IPS-20b (cell line): ENCODE data around the gene NUP93.

Source experiments
- H3K27ac ChIP-seq: one replicate; pipeline ENCODE4 v1.5.1; 2013; ENCODE audit warnings: low read length
- H3K27me3 ChIP-seq: 2 replicates; pipeline ENCODE4 v1.6.1; 2013; ENCODE audit warnings: mild to moderate bottlenecking, low read length, inconsistent platforms; ENCODE audit not compliant: insufficient read depth
- H3K36me3 ChIP-seq: 2 replicates; pipeline ENCODE4 v1.6.1; 2013; ENCODE audit warnings: low read depth, mild to moderate bottlenecking, inconsistent platforms, low read length, moderate library complexity; ENCODE audit not compliant: insufficient read depth
- H3K4me1 ChIP-seq: 2 replicates; pipeline ENCODE4 v1.6.1; 2013; ENCODE audit warnings: mild to moderate bottlenecking, control low read depth, inconsistent platforms, low read length, moderate library complexity; ENCODE audit not compliant: insufficient read depth
- H3K4me3 ChIP-seq: 2 replicates; pipeline ENCODE4 v1.5.1; 2013; ENCODE audit warnings: mild to moderate bottlenecking, low read length, inconsistent platforms
- H3K9ac ChIP-seq: 2 replicates; pipeline ENCODE4 v1.6.1; 2013; ENCODE audit warnings: low read depth, mild to moderate bottlenecking, inconsistent platforms, low read length, moderate library complexity
- H3K9me3 ChIP-seq: 2 replicates; pipeline ENCODE4 v1.6.1; 2013; ENCODE audit warnings: mild to moderate bottlenecking, low read depth, low read length, inconsistent platforms; ENCODE audit not compliant: insufficient read depth

The NUP93 gene

DNA sequence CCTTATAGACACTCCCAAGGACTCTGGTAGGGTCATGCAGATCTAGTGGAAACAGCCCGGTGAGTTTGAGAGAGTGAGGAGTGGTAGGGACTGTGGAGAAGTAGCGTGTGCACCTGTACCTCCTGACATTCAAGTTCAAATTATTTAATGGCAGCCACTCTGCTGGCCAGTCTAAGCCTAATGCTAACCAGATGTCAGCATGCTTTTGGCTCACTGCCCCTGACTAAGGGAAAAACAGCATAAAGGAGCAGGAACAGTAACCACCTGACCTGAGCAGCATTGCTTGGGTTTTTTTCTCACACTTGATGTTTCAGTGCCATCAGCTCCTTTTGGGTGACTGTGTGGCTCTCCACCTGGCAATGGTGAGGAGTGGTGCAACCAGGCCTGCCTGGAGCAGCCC, 111.3 kb downstream of the NUP93 start:
- Histone ChIP-seq H3K4me3 (no peak overlapping the region), H3K9ac (no peak overlapping the region), H3K27ac (no peak overlapping the region), H3K27me3 (no peaks in the 10 kb centered on the region), H3K9me3 (no peaks in the 10 kb centered on the region), H3K4me1 (no peaks in the 10 kb centered on the region), H3K36me3 (peaks cover 90% of the 10 kb centered on the region)

- Histone ChIP-seq H3K4me3 (no peak overlapping the region), H3K27me3 (no peaks in the 10 kb centered on the region), H3K9me3 (no peaks in the 10 kb centered on the region), H3K4me1 (no peaks in the 10 kb centered on the region), H3K9ac (no peak overlapping the region), H3K36me3 (peaks cover 86% of the 10 kb centered on the region), H3K27ac (no peak overlapping the region)
These were observed 111.7 kb downstream of the NUP93 start for GRCh38 chr16:56841659-56842058.

DNA sequence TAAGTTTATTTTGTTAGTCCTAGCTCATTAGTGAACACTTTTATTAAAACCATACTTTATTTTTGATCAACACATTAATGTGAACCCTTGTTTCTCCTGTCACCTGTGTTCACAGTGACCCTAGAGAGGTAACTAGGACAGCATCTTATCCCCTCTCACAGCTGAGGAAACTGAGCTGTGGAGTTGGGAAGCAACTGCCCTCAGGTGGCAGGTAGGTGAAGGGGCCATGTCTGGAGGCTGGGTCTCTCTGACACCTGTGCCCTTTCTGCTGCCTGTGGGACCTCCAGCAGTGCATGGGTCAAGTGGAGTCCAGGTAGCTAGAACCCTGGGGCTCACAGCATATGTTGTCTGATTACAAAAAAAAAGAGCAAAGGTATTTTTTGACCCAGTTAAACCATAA, 112.2 kb downstream of the NUP93 start:
- Histone ChIP-seq H3K9me3 (no peaks in the 10 kb centered on the region), H3K36me3 (peaks cover 81% of the 10 kb centered on the region), H3K27me3 (no peaks in the 10 kb centered on the region), H3K4me3 (no peak overlapping the region), H3K9ac (no peak overlapping the region), H3K27ac (no peak overlapping the region), H3K4me1 (no peaks in the 10 kb centered on the region)

GRCh38 chr16:56844056-56844455, 114.1 kb downstream of the NUP93 start:
- H3K9me3 ChIP-seq, result no peaks in the 10 kb centered on the region
- H3K4me1 ChIP-seq, result peaks cover 4% of the 10 kb centered on the region; the same call in 1 of the 2 replicates
- no peak overlapping the region for H3K9ac ChIP-seq
- H3K4me3 ChIP-seq, result no peak overlapping the region
- H3K36me3 ChIP-seq, result peaks cover 62% of the 10 kb centered on the region
- no peak overlapping the region for H3K27ac ChIP-seq
- no peaks in the 10 kb centered on the region for H3K27me3 ChIP-seq

- H3K4me3 ChIP-seq, result no peak overlapping the region
- H3K4me1 ChIP-seq, result peaks cover 17% of the 10 kb centered on the region; the same call in 1 of the 2 replicates
- H3K9ac ChIP-seq, result no peak overlapping the region
- no peaks in the 10 kb centered on the region for H3K9me3 ChIP-seq
- peaks cover 34% of the 10 kb centered on the region for H3K36me3 ChIP-seq
- no peak overlapping the region for H3K27ac ChIP-seq
- no peaks in the 10 kb centered on the region for H3K27me3 ChIP-seq
These were observed 117.4 kb downstream of the NUP93 start for GRCh38 chr16:56847173-56847910.

DNA sequence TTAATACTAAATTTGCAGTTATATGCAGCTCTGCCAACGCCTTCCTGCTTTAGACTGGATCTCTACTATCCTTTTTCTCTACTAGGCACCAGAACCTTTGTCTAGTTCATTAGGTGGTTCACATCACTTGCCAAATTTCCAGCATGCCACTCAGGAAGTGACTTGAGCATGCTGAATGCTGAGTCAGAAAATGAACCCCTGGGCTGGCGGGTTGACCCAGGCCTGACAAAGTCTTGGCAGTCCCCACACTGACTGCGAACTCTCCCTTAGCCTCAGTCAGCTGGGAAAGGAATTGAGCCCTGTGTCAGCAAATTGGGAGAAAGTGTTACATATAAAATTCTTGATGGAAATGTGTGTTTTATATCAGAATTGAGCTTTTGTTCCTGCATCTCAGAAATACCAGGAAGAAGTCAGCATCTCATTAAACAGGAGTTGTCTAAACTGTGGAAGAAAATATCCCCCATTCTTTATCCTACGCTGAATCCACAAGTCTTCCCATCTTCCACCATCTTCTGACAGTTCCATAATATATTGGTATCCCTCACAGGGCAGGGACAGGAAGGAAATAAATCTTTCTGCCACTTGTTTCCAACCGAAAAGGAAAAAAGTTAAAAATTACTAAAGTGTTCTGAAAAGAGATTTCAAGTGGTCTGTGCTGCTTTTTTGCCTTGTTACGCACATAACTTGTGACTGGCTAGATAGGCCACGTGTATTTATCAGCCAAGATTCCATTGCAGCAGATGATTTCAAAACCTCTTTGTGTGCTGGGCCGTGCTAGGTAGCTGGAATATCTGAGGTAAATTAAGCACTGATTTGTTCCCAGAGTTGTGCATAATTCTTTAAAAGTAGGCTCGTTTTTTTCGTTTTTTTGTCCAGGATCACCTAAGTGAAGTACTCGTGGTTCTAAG, 118.4 kb downstream of the NUP93 start:
- Histone ChIP-seq H3K9ac (no peak overlapping the region), H3K4me1 (peaks cover 17% of the 10 kb centered on the region; the same call in 1 of the 2 replicates), H3K9me3 (no peaks in the 10 kb centered on the region), H3K4me3 (no peak overlapping the region), H3K27ac (no peak overlapping the region), H3K36me3 (peaks cover 24% of the 10 kb centered on the region), H3K27me3 (no peaks in the 10 kb centered on the region)

GRCh38 chr16:56848955-56849689, 119.2 kb downstream of the NUP93 start:
- Histone ChIP-seq H3K4me3 (no peak overlapping the region), H3K9me3 (no peaks in the 10 kb centered on the region), H3K27me3 (no peaks in the 10 kb centered on the region), H3K4me1 (peaks cover 17% of the 10 kb centered on the region; the same call in 1 of the 2 replicates), H3K9ac (peak overlapping the region; percentile 18; the same call in 1 of the 2 replicates), H3K36me3 (peaks cover 16% of the 10 kb centered on the region), H3K27ac (no peak overlapping the region)

- Histone ChIP-seq H3K36me3 (peaks cover 7% of the 10 kb centered on the region; the same call in 1 of the 2 replicates), H3K27ac (no peak overlapping the region), H3K27me3 (no peaks in the 10 kb centered on the region), H3K9me3 (no peaks in the 10 kb centered on the region), H3K4me1 (peaks cover 17% of the 10 kb centered on the region; the same call in 1 of the 2 replicates), H3K9ac (no peak overlapping the region; the same call in 1 of the 2 replicates), H3K4me3 (no peak overlapping the region)
These were observed 120.1 kb downstream of the NUP93 start for GRCh38 chr16:56849690-56850680.

DNA sequence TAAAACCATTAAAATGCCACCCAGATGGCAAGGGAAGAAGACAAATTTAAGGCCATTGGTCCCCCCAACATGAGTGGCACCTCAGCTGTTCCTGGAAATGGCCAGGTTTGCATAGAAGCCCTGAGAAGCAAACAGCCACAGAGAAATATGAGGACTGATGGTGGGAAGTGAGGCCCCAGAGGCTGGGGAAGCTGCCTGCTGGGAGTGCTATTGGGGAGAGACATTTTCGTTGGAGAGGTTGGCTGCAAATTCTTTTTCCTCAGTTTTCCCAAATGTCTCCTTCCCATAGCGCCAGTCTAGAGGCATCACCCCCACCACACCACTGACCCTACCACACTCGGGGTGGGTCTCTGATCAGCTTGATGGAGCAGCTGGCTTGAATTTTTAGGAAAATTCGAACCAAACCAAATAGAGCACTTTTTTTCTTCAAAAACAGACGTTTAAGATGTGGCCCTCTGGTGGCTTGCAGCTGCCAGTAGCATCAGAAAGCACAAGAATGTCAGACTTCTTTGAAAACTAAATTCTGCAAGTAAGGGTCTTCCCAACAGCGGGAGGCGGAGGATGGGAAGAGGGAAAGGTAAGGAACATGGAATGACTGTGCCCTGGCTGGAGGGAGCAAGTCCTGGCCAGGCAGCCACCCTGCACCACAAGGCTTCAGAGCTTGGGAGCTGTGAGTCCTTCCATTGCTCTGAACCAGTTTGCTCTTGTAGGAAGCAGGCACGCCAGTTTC, 121.9 kb downstream of the NUP93 start:
- Histone ChIP-seq H3K4me3 (no peak overlapping the region), H3K9me3 (no peaks in the 10 kb centered on the region), H3K9ac (no peak overlapping the region), H3K27me3 (no peaks in the 10 kb centered on the region), H3K36me3 (no peaks in the 10 kb centered on the region), H3K4me1 (peaks cover 17% of the 10 kb centered on the region; the same call in 1 of the 2 replicates), H3K27ac (no peak overlapping the region)

GRCh38 chr16:56852401-56852730, 122.4 kb downstream of the NUP93 start:
- Histone ChIP-seq H3K4me3 (no peak overlapping the region), H3K9ac (no peak overlapping the region), H3K27ac (no peak overlapping the region), H3K4me1 (peaks cover 17% of the 10 kb centered on the region; the same call in 1 of the 2 replicates), H3K9me3 (no peaks in the 10 kb centered on the region), H3K36me3 (no peaks in the 10 kb centered on the region), H3K27me3 (no peaks in the 10 kb centered on the region)
